Calu3 (cell line): ENCODE data around the gene ART1. TPM values are rescaled to one million over a fixed set of nuclear protein-coding genes. Genes with fewer than 3 reads are reported as not detected.
"Not testable (repeated sequence)": the region's sequence is repeated elsewhere in the genome, so short reads cannot be mapped to it uniquely, and the experiment has no call there.

Experiments
- BruUV-seq: library from RNA; stranded (reverse); fragments of 400-500 nt; replicated peaks from 2 replicates; lab custom pipeline; 2021; lab: Mats Ljungman, UMichigan
- CTCF ChIA-PET: fragments of 300-600 bp; sonication (Branson Sonifier 250); formaldehyde crosslinking; loops from one replicate; lab custom pipeline; 2022; ENCODE audit warnings: antibody characterized with exemption; lab: Charles Lee
- DNase-seq: peaks from one replicate; pipeline ENCODE4 v3.0.0; 2022
- H3K27ac Mint-ChIP-seq: one replicate; pipeline ENCODE4 v1.8.0; 2022; ENCODE audit warnings: mixed read lengths; ENCODE audit not compliant: unreplicated experiment
- H3K27me3 Mint-ChIP-seq: one replicate; pipeline ENCODE4 v1.8.0; 2022; ENCODE audit warnings: mixed read lengths; ENCODE audit not compliant: unreplicated experiment
- H3K36me3 Mint-ChIP-seq: one replicate; pipeline ENCODE4 v1.8.0; 2022; ENCODE audit warnings: mild to moderate bottlenecking, moderate library complexity, mixed read lengths; ENCODE audit not compliant: insufficient read depth, unreplicated experiment
- H3K4me1 Mint-ChIP-seq: one replicate; pipeline ENCODE4 v1.8.0; 2022; ENCODE audit warnings: mild to moderate bottlenecking, low read depth, mixed read lengths; ENCODE audit not compliant: unreplicated experiment
- H3K4me3 Mint-ChIP-seq: one replicate; pipeline ENCODE4 v1.8.0; 2022; ENCODE audit warnings: mild to moderate bottlenecking, low read depth, moderate library complexity, mixed read lengths; ENCODE audit not compliant: unreplicated experiment
- H3K9me3 Mint-ChIP-seq: one replicate; pipeline ENCODE4 v1.8.0; 2022; ENCODE audit warnings: low read depth, mixed read lengths; ENCODE audit not compliant: unreplicated experiment
- intact Hi-C: fragments of 100-400 bp; cut with micrococcal nuclease; formaldehyde crosslinking; loops from one replicate; pipeline ENCODE4 v1.10.0; 2022; ENCODE audit not compliant: unreplicated experiment
- total RNA-seq: library from RNA; stranded (reverse); gene quantifications from 2 replicates; pipeline ENCODE4 v1.2.3, GENCODE V29; 2022
- TF ChIP-seq, protein P1 (sequence below): fragments of 200-600 bp; IDR thresholded peaks from one replicate; pipeline ENCODE4 v1.8.0; 2022; ENCODE audit warnings: antibody characterized with exemption; ENCODE audit not compliant: unreplicated experiment

ART1 gene
- total RNA-seq, 1 experiment from 2014 or later: not detected

DNA sequence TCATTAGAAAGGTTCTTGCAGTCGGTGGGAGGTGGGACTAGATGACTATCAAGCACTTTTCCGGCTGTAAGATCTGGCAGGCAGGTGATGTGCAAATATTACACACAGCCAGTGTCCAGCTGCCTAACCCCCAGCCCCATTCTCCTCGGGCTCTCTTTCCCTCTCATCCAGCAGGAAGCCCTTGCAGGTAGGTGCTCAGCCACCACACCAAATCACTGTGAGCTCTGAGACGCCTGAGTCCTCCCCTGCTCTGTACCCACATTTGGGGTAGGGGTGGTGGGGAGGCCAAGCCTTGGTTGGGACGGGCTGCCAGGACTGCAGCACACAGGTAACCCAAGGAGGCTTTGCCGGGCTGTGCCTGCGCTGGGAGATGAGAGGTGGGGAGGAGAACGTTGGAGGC lies 3.7 kb upstream of the ART1 start:
- BruUV-seq: no TSS peak
- Mint-ChIP-seq H3K4me3 (peak overlapping the region; percentile 68), H3K27me3 (peaks cover 65% of the 10 kb centered on the region), H3K27ac (no peak overlapping the region), H3K4me1 (peaks cover 14% of the 10 kb centered on the region), H3K9me3 (no peaks in the 10 kb centered on the region), H3K36me3 (peaks cover 11% of the 10 kb centered on the region)
- CTCF ChIA-PET: no interaction called here
- TF ChIP-seq, protein P1, sequence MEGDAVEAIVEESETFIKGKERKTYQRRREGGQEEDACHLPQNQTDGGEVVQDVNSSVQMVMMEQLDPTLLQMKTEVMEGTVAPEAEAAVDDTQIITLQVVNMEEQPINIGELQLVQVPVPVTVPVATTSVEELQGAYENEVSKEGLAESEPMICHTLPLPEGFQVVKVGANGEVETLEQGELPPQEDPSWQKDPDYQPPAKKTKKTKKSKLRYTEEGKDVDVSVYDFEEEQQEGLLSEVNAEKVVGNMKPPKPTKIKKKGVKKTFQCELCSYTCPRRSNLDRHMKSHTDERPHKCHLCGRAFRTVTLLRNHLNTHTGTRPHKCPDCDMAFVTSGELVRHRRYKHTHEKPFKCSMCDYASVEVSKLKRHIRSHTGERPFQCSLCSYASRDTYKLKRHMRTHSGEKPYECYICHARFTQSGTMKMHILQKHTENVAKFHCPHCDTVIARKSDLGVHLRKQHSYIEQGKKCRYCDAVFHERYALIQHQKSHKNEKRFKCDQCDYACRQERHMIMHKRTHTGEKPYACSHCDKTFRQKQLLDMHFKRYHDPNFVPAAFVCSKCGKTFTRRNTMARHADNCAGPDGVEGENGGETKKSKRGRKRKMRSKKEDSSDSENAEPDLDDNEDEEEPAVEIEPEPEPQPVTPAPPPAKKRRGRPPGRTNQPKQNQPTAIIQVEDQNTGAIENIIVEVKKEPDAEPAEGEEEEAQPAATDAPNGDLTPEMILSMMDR: no peak
- DNase-seq: no peak
- intact Hi-C loops: no loop called here

GRCh38 chr11:3641701-3642070 lies 3.2 kb upstream of the ART1 start, which contains the start of gene ART5:
TSS of gene ART5 (minus strand) at chr11:3641992. CDS start at chr11:3641862, 130 bp downstream.
- H3K9me3 Mint-ChIP-seq: no peaks in the 10 kb centered on the region
- intact Hi-C loops: no loop called here
- BruUV-seq: no TSS peak
- CTCF ChIA-PET: no interaction called here
- peaks cover 65% of the 10 kb centered on the region for H3K27me3 Mint-ChIP-seq
- DNase-seq: no peak
- H3K36me3 Mint-ChIP-seq: peaks cover 11% of the 10 kb centered on the region
- H3K4me3 Mint-ChIP-seq: peak within 1 kb of the TSS; percentile 68
- TF ChIP-seq, protein P1: no peak
- H3K27ac Mint-ChIP-seq: no peak within 1 kb of the TSS
- peaks cover 14% of the 10 kb centered on the region for H3K4me1 Mint-ChIP-seq

DNA sequence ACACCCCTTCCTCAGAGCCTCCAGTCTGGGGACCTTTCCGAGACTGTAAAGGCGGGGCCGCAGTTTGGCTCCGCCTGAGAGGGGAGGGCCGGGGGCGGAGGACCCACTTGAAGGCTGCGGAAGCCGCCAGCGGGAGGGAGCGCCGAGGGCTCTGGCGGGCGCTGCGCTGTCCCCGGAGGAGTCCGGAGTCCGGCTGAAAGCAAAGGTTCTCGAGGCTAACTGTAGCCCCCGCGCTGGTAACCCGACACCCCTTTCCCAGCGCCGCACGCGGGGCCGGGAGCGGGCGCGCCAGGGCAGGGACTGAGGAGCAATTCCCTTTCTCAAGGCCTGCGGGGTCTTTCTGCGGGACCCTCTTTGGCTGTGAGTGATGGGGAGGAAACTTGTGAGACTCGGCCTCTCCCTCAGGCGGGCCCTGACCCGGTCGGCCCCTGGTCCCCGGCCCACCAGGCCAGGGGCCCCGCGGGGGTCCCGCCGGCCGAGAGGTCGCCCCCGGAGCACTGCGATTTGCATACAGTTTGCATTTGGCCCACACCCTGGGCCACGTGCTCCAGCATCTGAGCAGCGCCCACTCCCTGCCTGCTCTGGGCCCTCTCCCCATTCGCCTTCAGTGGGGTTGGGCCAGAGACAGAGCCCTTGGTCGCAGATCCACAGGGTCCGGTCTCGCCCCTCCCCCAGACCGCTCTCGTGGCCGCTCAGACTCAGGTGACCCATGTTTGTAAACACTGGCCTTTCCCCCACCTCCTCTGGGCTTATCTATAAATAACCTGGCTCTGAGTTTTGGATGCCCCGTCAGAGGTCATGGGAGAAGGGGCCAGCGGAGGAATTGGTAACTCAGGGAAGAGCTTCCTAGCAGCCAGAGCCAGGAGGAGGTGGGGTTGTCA lies 2.6 kb upstream of the ART1 start:
- TF ChIP-seq, protein P1: no peak
- DNase-seq: peak; percentile 80
- Mint-ChIP-seq H3K27me3 (peaks cover 59% of the 10 kb centered on the region), H3K4me3 (peak overlapping the region; percentile 68), H3K9me3 (no peaks in the 10 kb centered on the region), H3K27ac (no peak overlapping the region), H3K4me1 (peaks cover 14% of the 10 kb centered on the region), H3K36me3 (peaks cover 11% of the 10 kb centered on the region)
- no TSS peak for BruUV-seq
- intact Hi-C loops: no loop called here
- CTCF ChIA-PET: interaction anchor here (1.1 kb wide), 1 partner anchor 11 kb away, joined by 3 read pairs; no protein-coding TSS in a partner anchor

GRCh38 chr11:3643102-3643546 lies 1.8 kb upstream of the ART1 start:
- Mint-ChIP-seq H3K27me3 (peaks cover 50% of the 10 kb centered on the region), H3K36me3 (peaks cover 11% of the 10 kb centered on the region), H3K4me1 (peaks cover 14% of the 10 kb centered on the region), H3K4me3 (peak overlapping the region; percentile 68)
- H3K27ac Mint-ChIP-seq, DNase-seq, intact Hi-C loops, H3K9me3 Mint-ChIP-seq, BruUV-seq: not testable (repeated sequence)
- CTCF ChIA-PET: interaction anchor here (1.1 kb wide), 1 partner anchor 10 kb away, joined by 3 read pairs; no protein-coding TSS in a partner anchor
